GM19328 (cell line): Measurements from ENCODE around the gene PDE7B.

Experiments used
- ATAC-seq: cut with Tn5 transposase; IDR thresholded peaks from one replicate; pipeline ENCODE4 v1.9.1; 2021; ENCODE audit warnings: mild to moderate bottlenecking, moderate library complexity; ENCODE audit not compliant: unreplicated experiment

Gene PDE7B

DNA sequence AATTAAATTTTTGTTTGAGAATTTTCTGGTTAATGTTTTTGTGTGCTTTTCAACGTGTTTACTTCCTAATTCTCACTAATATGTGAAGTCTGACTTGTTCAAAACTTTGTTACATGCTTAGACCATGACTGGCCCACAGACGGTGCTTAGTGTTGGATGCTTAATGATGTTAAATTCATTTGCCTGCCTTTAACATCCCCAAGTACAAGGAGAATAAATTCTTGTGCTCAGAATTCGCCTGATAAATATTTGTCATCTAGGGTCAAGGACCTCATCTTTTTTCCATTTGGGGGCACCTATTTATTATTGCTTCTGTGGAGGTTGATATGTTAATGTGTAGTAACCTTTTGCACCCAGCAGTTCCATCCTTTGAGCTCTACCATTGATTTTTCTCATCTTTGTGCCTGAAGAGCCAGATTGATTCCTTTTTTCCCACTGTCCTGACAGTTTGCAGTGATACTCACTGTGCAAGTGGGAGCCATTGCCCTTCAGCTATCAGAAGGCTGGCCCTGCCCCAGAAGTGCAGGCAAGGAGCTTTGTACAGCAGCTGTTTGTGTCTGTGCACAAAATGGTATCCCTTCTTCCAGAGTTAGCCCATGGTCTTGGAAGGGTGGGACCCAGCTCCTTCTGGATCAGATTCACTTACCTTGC, 170.8 kb downstream of the PDE7B start:
- no peak for ATAC-seq

DNA sequence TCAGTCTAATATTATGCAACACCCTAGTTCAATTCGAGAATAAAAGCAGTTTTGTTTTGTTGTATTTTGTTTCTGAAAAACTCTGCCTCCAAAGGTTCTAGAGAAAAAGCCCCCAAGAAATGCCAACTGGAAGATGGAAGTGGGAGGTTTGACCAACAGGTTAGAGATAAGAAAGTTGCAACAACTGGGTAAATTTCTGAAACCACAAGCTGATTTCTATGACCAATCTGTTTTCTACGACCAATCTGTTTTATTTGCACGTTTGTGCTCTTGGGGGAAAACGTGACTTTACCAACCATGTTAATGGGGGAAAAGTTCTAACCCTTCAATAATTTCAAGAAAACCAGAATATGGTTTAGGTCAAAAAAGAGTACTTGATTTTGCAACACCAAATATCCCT, 173.2 kb downstream of the PDE7B start:
- ATAC-seq, result no peak

DNA sequence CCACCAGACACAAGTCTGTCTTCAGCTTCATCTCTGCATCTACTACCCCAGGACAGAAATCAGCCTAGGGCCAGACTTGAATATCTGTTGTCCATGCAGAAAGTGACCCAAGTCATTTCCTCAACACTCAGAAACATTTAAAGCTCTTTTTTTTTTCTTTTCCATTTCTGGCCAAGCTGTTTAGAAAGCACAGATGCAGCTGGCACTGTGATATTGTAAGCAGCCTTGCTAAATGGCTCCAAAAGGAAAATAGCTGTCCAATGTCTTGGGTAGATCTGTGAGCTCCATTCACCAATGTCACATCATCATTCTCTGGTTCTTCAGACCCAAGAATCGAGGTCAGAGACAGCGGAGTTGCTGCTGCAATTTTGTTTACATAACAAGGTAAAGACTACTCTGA, 174.2 kb downstream of the PDE7B start:
- ATAC-seq, result no peak

DNA sequence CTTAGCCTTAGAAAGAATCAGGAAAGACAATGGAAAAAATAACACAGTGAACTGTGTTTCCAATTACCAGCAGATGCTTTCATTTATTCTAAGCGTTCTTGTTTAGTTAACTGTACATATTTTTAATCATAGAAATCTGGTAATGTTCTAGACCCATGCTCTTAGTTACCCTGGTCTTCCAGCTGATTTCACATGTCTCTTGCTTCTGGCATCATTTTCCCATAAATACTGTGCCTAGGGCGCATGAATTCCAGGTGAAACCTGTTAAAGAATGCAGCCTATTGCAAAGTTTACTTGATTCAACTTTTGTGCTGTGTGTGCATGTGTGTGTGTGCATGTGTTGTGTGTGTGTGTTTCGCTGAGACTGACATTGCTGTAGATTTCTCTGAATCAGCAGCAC, 178.6 kb downstream of the PDE7B start:
- ATAC-seq, result no peak

DNA sequence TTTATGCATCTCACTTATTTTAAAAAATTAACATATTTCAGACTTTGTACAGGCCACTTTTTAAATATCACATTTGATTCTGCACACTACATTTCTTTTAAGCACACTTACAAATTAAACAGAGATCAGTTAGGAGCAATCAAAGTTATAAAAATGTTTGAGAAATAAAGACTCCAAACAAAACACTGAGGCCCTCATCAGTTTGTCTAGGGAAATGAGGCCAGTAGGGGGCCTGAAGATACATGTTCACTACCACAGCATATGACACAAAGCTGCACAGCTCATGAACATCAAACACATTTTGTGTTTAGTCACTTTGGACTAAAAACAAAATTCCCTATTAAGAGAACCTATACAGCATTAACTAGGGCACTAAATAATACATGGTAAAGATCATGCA, 180.5 kb downstream of the PDE7B start:
- no peak for ATAC-seq

DNA sequence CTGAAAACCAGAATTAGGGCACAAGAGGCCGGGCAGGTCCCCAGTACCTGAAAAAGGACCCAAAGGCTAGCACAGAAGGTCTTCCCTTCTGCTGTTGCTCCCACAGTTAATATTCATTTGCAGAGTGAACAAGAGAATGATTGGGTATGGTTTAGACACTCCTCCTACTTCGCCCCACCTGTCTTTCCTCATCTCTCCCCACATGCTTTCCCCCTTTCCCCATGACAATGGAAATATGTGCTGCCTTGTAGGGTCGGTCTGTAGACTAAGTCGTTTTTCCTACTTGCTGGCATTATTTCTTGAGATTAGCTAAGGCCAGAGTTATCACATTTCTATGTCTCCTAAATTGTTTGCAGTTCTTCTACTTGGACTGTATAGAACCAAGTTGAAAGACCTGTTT, 181.9 kb downstream of the PDE7B start:
- ATAC-seq, result no peak

DNA sequence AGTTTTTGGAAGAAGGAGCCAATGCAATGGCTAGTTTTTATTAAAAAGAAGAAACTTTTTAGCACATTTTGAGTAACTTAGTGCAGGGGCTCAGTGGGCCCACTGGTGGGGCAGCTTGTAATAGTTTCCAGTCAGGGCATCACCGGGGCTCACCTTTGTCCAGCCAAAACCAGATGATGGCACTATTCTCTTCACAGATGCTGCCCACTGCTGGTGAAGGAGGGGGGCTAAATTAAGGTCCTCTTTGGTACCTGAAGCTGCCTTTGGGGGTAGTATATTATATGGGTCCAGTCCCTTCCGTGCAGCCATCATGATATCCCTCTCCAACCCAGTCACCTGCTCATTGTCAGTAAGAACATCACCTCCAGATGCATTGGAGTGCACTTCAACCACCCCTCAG, 182.9 kb downstream of the PDE7B start:
- ATAC-seq, result no peak

DNA sequence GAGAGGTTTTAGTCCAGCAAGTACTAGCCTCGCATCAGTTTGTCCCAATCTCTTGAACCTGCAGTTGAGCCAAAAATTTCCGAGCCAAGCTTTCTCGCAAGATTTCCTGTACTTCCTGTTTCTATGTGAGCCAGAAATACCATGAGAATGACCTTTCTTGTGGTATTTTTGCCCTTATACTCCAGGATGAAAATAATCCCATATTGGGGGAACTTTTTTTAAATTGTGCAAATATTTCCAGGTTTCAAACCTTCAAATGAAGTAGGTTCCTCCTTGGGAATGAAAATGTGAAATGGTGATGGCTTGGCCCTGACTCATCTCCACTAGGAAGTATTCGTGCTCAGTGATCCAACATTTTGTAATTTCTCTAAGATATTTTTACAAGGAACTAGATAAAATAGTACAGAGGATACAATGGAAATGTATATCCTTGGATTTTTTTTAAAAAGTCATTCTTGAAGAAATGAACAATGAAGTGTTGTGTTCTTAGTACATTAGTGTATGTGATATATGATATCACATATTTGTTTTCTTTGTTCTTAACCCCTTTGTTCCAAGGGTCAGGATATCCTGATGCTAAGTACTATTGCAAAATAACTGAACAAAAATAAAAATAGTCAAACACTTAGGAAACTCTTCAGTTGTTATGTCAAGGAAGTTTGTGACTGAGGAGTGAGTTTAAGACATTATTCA, 184.0 kb downstream of the PDE7B start:
- no peak for ATAC-seq

DNA sequence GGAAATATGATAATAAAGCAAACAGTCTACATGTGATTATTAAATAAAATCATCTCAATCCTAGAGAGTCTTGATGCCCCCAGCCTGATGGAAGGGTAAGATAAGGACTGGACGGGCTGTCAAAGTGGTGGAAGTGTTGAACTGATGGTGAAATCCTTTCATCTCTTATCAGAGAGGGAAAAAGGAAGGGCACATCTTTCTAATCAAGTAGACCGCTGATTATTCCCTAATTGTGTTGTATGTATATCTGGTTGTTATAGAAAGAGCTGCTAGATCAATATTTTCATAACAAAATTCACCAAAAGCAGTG, 184.5 kb downstream of the PDE7B start:
- no peak for ATAC-seq

DNA sequence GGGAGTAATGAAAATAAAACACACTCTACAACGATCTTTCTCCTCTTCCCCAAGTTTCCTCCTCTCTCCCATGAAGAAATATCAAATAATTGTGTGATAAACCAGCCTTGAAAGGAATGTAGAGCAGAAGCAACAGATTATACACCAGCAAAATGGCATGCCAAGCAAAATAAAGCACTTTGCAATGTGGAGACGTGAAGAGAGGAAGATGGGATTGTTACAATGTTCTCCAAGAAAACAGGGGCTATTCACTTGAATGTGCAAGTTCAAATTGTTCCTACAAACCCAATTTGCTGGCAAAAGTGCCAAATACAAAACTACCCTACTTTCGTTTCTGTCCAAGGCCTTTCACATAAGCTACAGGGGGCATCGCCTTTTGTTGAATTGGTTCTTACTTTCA, 185.1 kb downstream of the PDE7B start:
- no peak for ATAC-seq

DNA sequence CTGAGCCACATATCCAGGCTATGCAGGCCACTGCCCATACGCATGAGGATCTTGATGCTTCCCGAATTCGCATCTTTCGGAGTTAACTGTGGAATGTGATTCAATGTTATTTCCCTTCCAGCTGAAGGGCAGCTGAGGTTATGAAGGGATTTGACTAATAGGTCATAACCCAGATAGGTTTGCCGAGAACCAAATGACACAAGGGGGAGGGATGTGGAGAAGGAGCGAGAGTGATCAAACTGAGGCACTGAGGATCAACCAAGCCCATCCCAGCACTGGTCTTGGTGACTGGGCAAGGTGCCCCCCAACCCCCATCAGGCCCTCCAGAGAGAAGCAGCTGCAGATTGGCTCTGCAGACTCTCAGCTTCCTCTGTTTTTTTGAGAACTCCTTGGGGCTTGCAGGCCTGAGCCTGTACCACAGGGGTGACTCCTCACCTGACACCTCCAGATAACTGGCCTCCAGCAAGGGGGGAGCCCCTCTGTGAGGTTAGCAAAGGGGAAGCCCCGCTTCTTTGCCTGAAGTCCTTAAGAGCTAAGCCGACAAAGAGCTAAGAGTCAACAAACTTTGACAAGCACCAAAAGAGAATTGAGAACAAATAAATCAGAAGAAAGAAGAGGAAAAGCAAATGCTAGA, 185.9 kb downstream of the PDE7B start:
- ATAC-seq, result no peak

DNA sequence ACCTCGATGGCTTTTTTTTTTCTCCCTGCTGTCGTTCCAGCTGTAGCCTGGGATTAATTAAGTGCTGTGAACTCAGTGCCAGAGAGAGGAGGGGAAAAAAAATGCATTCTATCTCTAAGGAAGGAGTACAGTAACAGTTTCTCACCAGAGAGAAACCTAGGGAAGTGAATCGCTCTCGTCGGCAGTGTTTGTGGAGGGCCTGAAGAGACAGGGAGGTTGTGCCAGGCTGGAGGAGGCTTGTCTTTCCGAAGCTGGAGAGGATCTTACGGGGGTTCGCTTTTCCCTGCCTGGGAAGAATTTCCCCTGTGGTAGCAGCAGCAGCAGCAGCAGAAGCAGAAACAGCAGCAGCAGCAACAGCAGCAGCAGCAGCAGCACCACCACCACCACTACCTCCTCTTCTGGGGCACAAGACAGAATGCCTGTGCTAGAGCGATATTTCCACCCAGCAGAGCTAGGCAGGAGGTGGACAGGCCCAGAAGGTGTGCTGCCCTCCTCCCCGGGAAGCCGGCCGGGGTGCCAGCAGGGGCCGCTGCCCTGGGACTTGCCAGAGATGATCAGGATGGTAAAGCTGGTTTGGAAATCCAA, 186.5 kb downstream of the PDE7B start:
- ATAC-seq, result no peak

DNA sequence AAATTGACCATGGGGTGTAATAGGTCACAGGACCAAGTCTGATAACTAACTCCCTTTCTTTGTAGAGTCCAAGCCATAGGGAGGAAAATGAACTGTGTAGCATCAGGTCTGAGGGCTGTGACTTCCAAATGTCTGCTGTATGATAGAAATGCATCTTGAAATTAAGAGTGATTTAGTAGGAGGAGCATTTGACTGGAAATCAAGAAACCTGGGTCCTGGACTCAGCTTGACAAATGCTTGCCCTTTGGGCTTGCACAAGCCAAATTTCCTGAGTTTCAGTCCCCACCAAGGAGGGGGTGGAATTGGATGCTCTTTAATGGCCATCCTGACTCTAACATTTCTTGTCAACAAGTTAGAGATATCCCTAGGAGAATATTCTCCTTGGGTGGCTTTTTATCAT, 187.0 kb downstream of the PDE7B start:
- no peak for ATAC-seq

DNA sequence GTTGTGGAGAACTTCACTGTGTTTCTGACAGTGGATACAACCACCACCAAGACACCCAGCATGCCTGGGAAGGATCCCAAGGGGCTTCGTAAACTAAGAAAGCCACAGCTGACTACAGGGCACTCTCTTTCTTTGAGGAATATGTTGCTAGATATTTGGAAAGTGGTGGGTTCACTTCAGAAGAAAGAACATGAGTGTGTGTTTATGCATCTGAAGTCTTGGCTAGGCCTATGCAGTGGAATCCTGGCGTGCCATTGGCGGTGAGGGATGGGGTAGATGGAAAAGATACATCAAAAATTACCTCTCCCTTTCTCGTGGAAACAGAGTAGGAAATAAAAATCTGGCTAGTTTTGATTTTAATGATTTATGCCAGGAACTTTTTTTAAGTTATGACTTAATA, 187.7 kb downstream of the PDE7B start:
- ATAC-seq, result no peak

DNA sequence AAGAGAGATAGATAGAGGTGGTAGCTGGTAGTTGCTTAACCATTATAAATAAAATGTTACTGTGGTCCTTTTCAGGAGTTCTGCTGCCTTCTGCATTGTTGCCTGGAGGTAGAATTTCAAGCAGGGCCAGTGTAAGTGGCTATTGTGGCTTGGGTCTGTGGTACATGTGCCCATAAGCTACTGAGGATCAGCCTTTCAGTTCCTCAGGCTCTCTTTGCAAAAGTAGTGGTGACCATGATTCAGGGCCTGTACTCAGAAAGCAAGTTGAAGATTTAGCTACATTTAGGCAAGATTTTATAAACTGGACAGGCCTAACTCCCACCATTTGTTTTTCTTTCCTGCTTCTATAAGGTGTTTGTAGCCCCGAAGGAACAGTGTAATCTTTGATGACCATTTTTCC, 199.0 kb downstream of the PDE7B start:
- no peak for ATAC-seq

DNA sequence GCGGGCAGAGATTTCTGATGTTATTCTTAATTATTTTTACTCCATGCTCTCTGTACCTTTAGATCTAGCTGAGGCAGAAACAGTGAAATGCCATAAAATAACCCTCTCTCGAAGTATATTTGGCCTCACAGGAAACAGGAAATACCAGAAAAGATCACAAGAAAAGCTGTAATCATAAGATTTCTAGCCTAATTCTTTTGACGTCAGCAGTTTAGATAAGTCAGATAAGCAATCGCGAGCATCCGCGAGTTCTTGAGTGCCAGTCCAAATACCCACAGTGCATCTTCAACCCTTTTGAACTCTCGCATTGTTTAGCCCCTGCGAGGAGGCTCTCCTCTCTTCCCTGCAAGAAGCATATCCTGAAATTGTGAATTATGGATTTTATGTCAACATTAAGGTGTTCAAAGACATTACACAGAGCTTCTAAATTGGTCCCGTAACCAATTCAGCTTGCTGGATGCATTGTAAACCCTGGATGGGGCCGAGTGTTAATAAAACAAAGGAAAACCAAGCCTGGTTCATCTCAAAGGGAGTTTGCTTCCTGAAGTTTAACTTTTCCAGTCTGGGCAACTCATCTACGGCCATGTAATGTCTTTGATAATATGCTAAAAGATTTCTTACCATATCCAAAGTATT, 199.8 kb downstream of the PDE7B start:
- ATAC-seq, result no peak

DNA sequence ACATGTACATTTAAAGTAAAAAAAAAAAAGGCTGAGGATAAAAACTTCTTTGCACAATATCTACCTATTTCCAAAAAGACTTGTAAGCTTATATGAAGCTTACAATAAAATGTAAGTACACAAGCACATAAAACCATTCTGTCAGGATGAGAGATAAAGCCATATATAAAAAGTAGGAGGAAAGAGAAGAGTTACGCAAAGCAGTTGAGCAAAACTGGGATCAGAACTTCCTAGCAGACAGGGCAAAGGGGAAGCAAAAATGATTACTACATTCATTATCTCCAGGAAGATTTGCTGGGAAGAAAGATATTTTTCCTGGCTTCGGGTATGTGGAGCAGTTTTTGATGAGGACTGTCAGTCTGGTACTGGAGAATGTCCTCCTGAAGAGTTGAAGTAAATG, 200.5 kb downstream of the PDE7B start:
- ATAC-seq, result no peak

DNA sequence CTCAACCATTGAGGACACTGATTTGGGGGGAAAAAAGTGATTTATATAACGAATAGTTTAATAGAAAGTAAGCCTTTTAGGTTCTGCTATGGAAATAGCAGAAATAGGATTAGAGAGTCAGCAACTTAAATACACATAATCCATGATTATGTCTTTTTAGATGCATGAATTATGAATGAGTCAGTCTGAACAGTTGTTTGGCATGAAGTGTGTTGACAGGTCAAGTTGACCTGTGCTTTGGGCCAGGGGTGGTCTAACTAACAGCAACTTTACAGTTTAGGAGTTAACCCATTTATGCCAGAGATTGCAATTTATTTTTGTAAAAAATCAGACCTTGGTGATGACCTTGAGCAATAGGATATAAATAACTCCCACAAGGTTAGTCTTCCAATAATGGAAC, 207.4 kb downstream of the PDE7B start:
- ATAC-seq, result no peak

DNA sequence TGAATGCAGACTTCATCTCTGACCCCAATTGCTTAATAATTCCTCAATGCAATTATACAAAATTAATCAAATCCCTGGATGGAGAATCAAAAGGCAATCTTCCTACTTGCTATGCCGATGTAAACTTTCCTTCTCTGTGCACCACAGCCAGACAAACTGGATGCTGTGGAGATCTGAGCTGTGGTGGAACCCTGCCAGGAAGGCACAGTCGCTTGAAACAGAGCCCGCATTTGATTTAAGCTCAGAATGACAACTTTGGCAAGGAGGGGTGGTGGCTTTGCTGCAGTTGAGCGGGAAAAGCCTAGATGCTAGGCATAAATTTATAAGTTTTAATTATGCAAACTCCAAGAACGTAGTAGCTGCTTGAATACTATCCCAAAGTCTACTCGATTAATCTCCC, 207.8 kb downstream of the PDE7B start:
- ATAC-seq, result no peak

DNA sequence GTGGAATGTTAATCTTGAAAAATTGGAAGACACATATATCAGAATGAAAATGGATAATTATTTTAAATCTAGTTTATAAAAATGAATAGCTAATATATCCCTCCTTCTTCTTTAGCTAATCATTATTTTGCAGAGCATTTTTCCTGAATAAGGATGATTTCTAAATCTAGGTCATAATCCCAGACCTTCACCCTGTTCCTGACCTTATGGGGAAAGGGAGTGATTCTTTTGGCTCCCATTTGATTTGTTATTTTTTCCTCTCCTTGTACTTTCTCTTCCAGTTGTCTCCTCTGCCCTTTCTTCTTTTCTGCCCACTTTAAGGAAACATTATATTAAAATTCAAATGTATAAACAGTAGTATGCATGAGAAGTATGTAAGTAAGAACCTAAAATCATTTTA, 208.6 kb downstream of the PDE7B start:
- no peak for ATAC-seq

DNA sequence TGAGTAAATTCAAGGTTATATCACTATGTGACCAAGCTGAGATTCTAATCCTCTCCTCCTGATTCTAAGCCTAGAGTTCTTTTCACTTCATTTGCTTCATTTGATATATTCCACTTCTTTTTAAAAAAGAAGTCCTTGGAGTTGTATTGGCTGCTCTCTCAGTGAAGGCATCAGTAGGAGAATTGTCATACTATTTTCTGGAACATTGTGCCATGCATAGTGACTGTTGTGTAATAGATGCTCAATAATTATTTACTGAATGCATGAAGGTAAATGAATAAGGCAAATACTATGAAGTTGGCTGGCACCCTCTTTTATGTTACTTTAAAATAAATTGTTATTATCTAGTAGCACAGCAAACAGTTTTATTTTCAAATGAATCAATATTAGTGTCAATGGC, 209.3 kb downstream of the PDE7B start:
- no peak for ATAC-seq

DNA sequence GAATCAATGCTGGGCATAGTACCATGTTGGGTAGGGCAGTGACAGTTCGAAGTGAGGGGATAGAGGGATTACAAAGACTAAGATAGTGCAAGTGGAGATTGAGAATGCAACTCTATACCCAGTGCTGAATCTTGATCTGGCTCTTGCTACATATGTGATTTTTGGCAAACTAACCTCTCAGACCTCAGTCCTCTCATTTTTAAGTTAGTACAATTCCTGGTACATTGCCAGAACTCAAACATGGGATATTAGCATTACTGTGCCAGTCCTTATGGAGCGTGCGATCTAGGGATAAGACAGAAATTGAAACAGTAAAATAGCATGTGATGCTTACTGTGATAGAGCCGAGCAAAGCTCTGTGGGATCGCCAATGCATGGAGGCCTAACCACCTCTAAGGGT, 210.2 kb downstream of the PDE7B start:
- ATAC-seq, result no peak
